ENCODE results near the gene NR1H4. TPM values are rescaled to one million over a fixed set of nuclear protein-coding genes. Genes with fewer than 3 reads are reported as not detected.

NR1H4 gene
- total and polyA plus RNA-seq, 2 donors (not counting 1 experiment from before 2014, with no cell fraction given) = not detected

- no peak for DNase-seq
- Histone ChIP-seq H3K27me3 (replicated peaks in 1 of 4; ENCODE audit: control extremely low read depth in 1 of 4, control insufficient read depth in 3 of 4, insufficient read depth in 4 of 4, low read length in 3 of 4) (no peaks in the 10 kb centered on the region), H3K9ac (ENCODE audit: low read length) (no peak overlapping the region), H2AFZ (ENCODE audit: insufficient read depth, low read depth, low read length, poor library complexity, severe bottlenecking) (no peak overlapping the region), H3K79me2 (ENCODE audit: control insufficient read depth, insufficient read depth, low read length) (no peaks in the 10 kb centered on the region), H3K4me3 (ENCODE audit: control extremely low read depth in 1 of 5, extremely low read depth in 1 of 5, insufficient read depth in 1 of 5, low read depth in 2 of 5, low read length in 4 of 5) (no peak overlapping the region), H3K36me3 (replicated peaks in 1 of 2; ENCODE audit: control extremely low read depth in 1 of 2, control insufficient read depth in 1 of 2, extremely low read depth in 1 of 2, insufficient read depth in 2 of 2, low read length in 1 of 2) (no peaks in the 10 kb centered on the region), H3K4me1 (ENCODE audit: control insufficient read depth in 2 of 2, insufficient read depth in 2 of 2, low read length in 2 of 2) (peaks cover under 1 to 1% of the 10 kb centered on the region in 2 donors), H3K9me3 (ENCODE audit: control extremely low read depth in 1 of 3, control insufficient read depth in 2 of 3, insufficient read depth in 1 of 3, low read length in 2 of 3) (no peaks in the 10 kb centered on the region), H4K20me1 (ENCODE audit: control insufficient read depth, insufficient read depth, low read length, poor library complexity, severe bottlenecking) (no peaks in the 10 kb centered on the region), H3K4me2 (replicated peaks; ENCODE audit: low read depth, low read length, poor library complexity, severe bottlenecking) (no peak overlapping the region), H3K27ac (ENCODE audit: low read length in 2 of 2) (no peak overlapping the region)
- no peak overlapping the region for H3K27ac Mint-ChIP-seq
- H3K27me3 Mint-ChIP-seq = peaks cover 6% of the 10 kb centered on the region
- ATAC-seq (ENCODE audit: low read depth) = no peak
- no peak for TF ChIP-seq EZH2 (IDR thresholded peaks at IDR 0.05; ENCODE audit: borderline replicate concordance, insufficient read depth, low read depth, low read length, poor library complexity, severe bottlenecking)
- TF ChIP-seq, protein P1, sequence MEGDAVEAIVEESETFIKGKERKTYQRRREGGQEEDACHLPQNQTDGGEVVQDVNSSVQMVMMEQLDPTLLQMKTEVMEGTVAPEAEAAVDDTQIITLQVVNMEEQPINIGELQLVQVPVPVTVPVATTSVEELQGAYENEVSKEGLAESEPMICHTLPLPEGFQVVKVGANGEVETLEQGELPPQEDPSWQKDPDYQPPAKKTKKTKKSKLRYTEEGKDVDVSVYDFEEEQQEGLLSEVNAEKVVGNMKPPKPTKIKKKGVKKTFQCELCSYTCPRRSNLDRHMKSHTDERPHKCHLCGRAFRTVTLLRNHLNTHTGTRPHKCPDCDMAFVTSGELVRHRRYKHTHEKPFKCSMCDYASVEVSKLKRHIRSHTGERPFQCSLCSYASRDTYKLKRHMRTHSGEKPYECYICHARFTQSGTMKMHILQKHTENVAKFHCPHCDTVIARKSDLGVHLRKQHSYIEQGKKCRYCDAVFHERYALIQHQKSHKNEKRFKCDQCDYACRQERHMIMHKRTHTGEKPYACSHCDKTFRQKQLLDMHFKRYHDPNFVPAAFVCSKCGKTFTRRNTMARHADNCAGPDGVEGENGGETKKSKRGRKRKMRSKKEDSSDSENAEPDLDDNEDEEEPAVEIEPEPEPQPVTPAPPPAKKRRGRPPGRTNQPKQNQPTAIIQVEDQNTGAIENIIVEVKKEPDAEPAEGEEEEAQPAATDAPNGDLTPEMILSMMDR (IDR thresholded peaks at IDR 0.05) = no peak
- ChIA-PET CTCF (interaction anchor here (0.6 kb wide), 1 partner anchor 10 kb away, joined by 3 read pairs; no protein-coding TSS in a partner anchor), POLR2A (no interaction called here)
- H3K4me1 Mint-ChIP-seq = peaks cover 2% of the 10 kb centered on the region
- intact Hi-C loops (cut with micrococcal nuclease) = no loop called here
- no peak overlapping the region for H3K4me3 Mint-ChIP-seq
- no peaks in the 10 kb centered on the region for H3K9me3 Mint-ChIP-seq (ENCODE audit: insufficient read depth)
Observed at GRCh38 chr12:100567945-100568344, 94.3 kb downstream of the NR1H4 start.

DNA sequence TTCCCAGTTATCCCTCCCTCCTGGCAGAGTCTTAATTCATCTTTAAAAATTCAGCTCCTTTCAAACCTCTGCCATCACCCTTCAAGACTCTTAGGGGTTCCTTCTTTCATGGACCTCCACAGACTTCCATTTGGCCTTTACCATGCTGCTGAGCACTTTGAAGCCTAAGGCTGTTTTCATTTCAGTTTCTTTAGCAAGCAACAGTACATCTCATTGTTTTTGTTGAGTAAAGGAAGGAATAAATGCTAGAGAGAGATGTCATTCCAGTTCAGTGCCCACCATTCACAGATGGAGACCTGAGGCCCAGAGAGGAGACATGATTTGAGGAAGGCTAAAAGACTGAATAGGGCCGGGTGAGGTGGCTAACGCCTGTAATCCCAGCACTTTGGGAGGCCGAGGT is 98.5 kb downstream of the NR1H4 start:
- CTCF ChIA-PET = no interaction called here
- Histone ChIP-seq H3K4me1 (ENCODE audit: control insufficient read depth in 2 of 2, insufficient read depth in 2 of 2, low read length in 2 of 2) (peaks cover 12 to 14% of the 10 kb centered on the region in 2 donors), H3K36me3 (replicated peaks in 1 of 2; ENCODE audit: control extremely low read depth in 1 of 2, control insufficient read depth in 1 of 2, extremely low read depth in 1 of 2, insufficient read depth in 2 of 2, low read length in 1 of 2) (no peaks in the 10 kb centered on the region), H3K9ac (ENCODE audit: low read length) (no peak overlapping the region), H3K4me3 (ENCODE audit: control extremely low read depth in 1 of 5, extremely low read depth in 1 of 5, insufficient read depth in 1 of 5, low read depth in 2 of 5, low read length in 4 of 5) (no peak overlapping the region), H3K4me2 (replicated peaks; ENCODE audit: low read depth, low read length, poor library complexity, severe bottlenecking) (no peak overlapping the region), H3K79me2 (ENCODE audit: control insufficient read depth, insufficient read depth, low read length) (no peaks in the 10 kb centered on the region), H3K27ac (ENCODE audit: low read length in 2 of 2) (no peak overlapping the region), H4K20me1 (ENCODE audit: control insufficient read depth, insufficient read depth, low read length, poor library complexity, severe bottlenecking) (no peaks in the 10 kb centered on the region), H3K9me3 (ENCODE audit: control extremely low read depth in 1 of 3, control insufficient read depth in 2 of 3, insufficient read depth in 1 of 3, low read length in 2 of 3) (no peaks in the 10 kb centered on the region), H2AFZ (ENCODE audit: insufficient read depth, low read depth, low read length, poor library complexity, severe bottlenecking) (no peak overlapping the region), H3K27me3 (replicated peaks in 1 of 4; ENCODE audit: control extremely low read depth in 1 of 4, control insufficient read depth in 3 of 4, insufficient read depth in 4 of 4, low read length in 3 of 4) (peaks cover 0 to 12% (median 0%) of the 10 kb centered on the region in 4 experiments)
- WGBS (ENCODE audit: insufficient coverage) = 100% methylated on average over 2 of the region's 3 CpGs
- POLR2A ChIA-PET = no interaction called here
- DNase-seq (no peak), ATAC-seq (ENCODE audit: low read depth) (no peak)
- Mint-ChIP-seq H3K4me1 (peaks cover 14% of the 10 kb centered on the region), H3K27me3 (peaks cover 16% of the 10 kb centered on the region), H3K27ac (no peak overlapping the region), H3K9me3 (ENCODE audit: insufficient read depth) (no peaks in the 10 kb centered on the region), H3K4me3 (peak overlapping the region; percentile 79)
- no peak for TF ChIP-seq EZH2 (IDR thresholded peaks at IDR 0.05; ENCODE audit: borderline replicate concordance, insufficient read depth, low read depth, low read length, poor library complexity, severe bottlenecking)
- TF ChIP-seq, protein P1 (IDR thresholded peaks at IDR 0.05) = no peak
- intact Hi-C loops (cut with micrococcal nuclease) = loop anchor here (5.0 kb wide), 1 partner anchor 305 kb away; the partner anchor contains the start of genes DEPDC4 and SCYL2
